H1 (cell line): ENCODE measurements around the gene PPP1R12C.

ENCODE experiments used
- CBX5 ChIP-seq: fragments of 300-800, 300-1000 bp; sonication (generic); IDR thresholded peaks from 2 replicates; pipeline ENCODE4 v1.7.1; 2016; ENCODE audit warnings: antibody characterized with exemption, low read length, low read depth
- CREB1 ChIP-seq: IDR thresholded peaks from 2 replicates; pipeline ENCODE4 v1.6.1; 2012; ENCODE audit warnings: inconsistent platforms
- EZH2 ChIP-seq: fragments of 200-600 bp; sonication (generic); IDR thresholded peaks from 2 replicates; pipeline ENCODE4 v1.7.1; 2012; ENCODE audit warnings: low read depth, mild to moderate bottlenecking, moderate library complexity, low read length, inconsistent platforms; ENCODE audit not compliant: severe bottlenecking
- MAFK ChIP-seq: IDR thresholded peaks from 2 replicates; pipeline ENCODE4 v1.6.1; 2012; ENCODE audit warnings: low read depth, mild to moderate bottlenecking, improper control_type of control experiment, low read length
- PHF8 ChIP-seq: fragments of 200-600 bp; sonication (generic); conservative IDR thresholded peaks from 2 replicates; pipeline ENCODE4 v1.7.1; 2012; ENCODE audit warnings: low read depth, mild to moderate bottlenecking, inconsistent platforms, low read length, moderate library complexity
- POLR2A ChIP-seq, 2 experiments: IDR thresholded peaks; 1 replicate in 1 of 2; 2 replicates in 1 of 2; pipeline ENCODE4 v1.6.1; 2011; ENCODE audit warnings: low read depth in 2 of 2, low read length in 2 of 2, mild to moderate bottlenecking in 2 of 2; ENCODE audit errors: control extremely low read depth in 1 of 2
- RFX5 ChIP-seq: IDR thresholded peaks from 2 replicates; pipeline ENCODE4 v1.6.1; 2011; ENCODE audit warnings: low read depth, low read length, improper control_type of control experiment, borderline replicate concordance
- ZNF274 ChIP-seq: IDR thresholded peaks from 2 replicates; pipeline ENCODE4 v1.7.0; 2012; ENCODE audit warnings: low read length, borderline replicate concordance; ENCODE audit errors: extremely low read depth
- TF ChIP-seq, protein P1 (sequence below), 3 experiments: IDR thresholded peaks; 1 replicate in 2 of 3; 2 replicates in 1 of 3; pipeline versions ENCODE4 v1.5.1 to v1.6.1; 2011; ENCODE audit warnings: low read length in 3 of 3, mild to moderate bottlenecking in 3 of 3, inconsistent platforms in 2 of 3, low read depth in 1 of 3, moderate library complexity in 1 of 3; ENCODE audit not compliant: insufficient read depth in 1 of 3; ENCODE audit errors: control extremely low read depth in 1 of 3
- TF ChIP-seq, protein P2 (sequence below): IDR thresholded peaks from 2 replicates; pipeline ENCODE4 v1.6.1; 2011; ENCODE audit warnings: low read depth, mild to moderate bottlenecking, low read length; ENCODE audit not compliant: insufficient read depth
- TF ChIP-seq, protein P3 (sequence below): IDR thresholded peaks from 2 replicates; pipeline ENCODE4 v1.6.1; 2011; ENCODE audit warnings: low read length, improper control_type of control experiment
- TF ChIP-seq, protein P4 (sequence below): IDR thresholded peaks from 2 replicates; pipeline ENCODE4 v1.6.1; 2012; ENCODE audit warnings: inconsistent platforms
- TF ChIP-seq, protein P5 (sequence below): IDR thresholded peaks from 2 replicates; pipeline ENCODE4 v1.6.1; 2012; ENCODE audit warnings: low read length, inconsistent platforms

DNA sequence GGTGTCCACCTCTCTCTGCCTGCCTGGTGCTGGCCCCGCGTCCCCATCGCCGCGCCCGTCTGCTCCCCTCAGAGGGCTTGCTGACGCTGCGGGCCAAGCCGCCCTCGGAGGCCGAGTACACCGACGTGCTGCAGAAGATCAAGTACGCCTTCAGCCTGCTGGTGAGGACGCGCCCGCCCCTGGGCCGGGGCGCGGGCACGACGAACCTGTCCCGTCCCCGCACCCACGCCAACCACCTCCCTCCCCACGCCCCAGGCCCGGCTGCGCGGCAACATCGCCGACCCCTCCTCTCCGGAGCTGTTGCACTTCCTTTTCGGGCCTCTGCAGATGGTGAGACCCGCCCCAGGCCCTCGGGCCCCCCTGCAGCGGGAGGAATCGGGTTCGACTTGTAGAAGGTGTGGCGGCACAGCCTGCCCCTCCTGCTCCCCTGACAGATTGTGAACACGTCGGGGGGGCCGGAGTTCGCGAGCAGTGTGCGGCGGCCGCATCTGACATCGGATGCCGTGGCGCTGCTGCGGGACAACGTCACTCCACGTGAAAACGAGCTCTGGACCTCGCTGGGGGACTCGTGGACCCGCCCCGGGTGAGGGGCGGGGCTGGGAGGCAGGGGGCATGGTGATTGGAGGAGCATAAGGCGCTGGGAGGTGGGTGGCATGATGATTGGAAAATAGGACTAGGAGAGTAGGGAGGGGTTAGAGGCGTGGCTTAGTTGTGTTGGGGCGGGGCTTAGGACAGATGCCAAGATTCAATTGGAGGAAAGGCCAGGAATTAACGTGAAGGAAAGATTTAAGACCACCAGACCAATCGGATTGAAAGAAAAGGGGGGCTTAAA, 35.2 kb downstream of the PPP1R12C start:
- TF ChIP-seq, protein P1, sequence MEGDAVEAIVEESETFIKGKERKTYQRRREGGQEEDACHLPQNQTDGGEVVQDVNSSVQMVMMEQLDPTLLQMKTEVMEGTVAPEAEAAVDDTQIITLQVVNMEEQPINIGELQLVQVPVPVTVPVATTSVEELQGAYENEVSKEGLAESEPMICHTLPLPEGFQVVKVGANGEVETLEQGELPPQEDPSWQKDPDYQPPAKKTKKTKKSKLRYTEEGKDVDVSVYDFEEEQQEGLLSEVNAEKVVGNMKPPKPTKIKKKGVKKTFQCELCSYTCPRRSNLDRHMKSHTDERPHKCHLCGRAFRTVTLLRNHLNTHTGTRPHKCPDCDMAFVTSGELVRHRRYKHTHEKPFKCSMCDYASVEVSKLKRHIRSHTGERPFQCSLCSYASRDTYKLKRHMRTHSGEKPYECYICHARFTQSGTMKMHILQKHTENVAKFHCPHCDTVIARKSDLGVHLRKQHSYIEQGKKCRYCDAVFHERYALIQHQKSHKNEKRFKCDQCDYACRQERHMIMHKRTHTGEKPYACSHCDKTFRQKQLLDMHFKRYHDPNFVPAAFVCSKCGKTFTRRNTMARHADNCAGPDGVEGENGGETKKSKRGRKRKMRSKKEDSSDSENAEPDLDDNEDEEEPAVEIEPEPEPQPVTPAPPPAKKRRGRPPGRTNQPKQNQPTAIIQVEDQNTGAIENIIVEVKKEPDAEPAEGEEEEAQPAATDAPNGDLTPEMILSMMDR (IDR thresholded peaks at IDR 0.05; ENCODE audit: control extremely low read depth in 1 of 3, insufficient read depth in 1 of 3, low read depth in 1 of 3, low read length in 3 of 3), result no peak
- TF ChIP-seq EZH2, result no peak
- no peak for TF ChIP-seq ZNF274
- TF ChIP-seq MAFK, result no peak
- TF ChIP-seq, protein P2, sequence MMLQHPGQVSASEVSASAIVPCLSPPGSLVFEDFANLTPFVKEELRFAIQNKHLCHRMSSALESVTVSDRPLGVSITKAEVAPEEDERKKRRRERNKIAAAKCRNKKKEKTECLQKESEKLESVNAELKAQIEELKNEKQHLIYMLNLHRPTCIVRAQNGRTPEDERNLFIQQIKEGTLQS, result no peak
- 0 out of 2 replicates have a peak, but pooled peaks have one; percentile 27 for TF ChIP-seq PHF8
- TF ChIP-seq, protein P3, sequence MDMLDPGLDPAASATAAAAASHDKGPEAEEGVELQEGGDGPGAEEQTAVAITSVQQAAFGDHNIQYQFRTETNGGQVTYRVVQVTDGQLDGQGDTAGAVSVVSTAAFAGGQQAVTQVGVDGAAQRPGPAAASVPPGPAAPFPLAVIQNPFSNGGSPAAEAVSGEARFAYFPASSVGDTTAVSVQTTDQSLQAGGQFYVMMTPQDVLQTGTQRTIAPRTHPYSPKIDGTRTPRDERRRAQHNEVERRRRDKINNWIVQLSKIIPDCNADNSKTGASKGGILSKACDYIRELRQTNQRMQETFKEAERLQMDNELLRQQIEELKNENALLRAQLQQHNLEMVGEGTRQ, result no peak
- TF ChIP-seq CREB1, result peak; percentile 71
- TF ChIP-seq, protein P4, sequence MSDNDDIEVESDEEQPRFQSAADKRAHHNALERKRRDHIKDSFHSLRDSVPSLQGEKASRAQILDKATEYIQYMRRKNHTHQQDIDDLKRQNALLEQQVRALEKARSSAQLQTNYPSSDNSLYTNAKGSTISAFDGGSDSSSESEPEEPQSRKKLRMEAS, result peak; percentile 77
- no peak for TF ChIP-seq CBX5
- TF ChIP-seq, protein P5, sequence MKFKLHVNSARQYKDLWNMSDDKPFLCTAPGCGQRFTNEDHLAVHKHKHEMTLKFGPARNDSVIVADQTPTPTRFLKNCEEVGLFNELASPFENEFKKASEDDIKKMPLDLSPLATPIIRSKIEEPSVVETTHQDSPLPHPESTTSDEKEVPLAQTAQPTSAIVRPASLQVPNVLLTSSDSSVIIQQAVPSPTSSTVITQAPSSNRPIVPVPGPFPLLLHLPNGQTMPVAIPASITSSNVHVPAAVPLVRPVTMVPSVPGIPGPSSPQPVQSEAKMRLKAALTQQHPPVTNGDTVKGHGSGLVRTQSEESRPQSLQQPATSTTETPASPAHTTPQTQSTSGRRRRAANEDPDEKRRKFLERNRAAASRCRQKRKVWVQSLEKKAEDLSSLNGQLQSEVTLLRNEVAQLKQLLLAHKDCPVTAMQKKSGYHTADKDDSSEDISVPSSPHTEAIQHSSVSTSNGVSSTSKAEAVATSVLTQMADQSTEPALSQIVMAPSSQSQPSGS, result no peak
- no peak for TF ChIP-seq RFX5
- 0 out of 3 replicates have a peak, but pooled peaks of 1 of the 2 experiments have one; percentile 28 for TF ChIP-seq POLR2A (IDR thresholded peaks at IDR 0.05; ENCODE audit: control extremely low read depth in 1 of 2, low read depth in 2 of 2, low read length in 2 of 2)
